Activated T-helper 17 cell treated with anti-CD3 and anti-CD28 coated beads, Interleukin-2, amount 50 U/mL, for 72 hours (primary cell): ENCODE data around the gene CACNA2D2. TPM values are rescaled to one million over a fixed set of nuclear protein-coding genes. Genes with fewer than 3 reads are reported as not detected.

ENCODE experiments used
- ATAC-seq: fragments of 150-1000 bp; cut with Tn5 transposase; replicated peaks from 2 replicates; pipeline ENCODE4 v1.10.0; 2021; ENCODE audit warnings: mild to moderate bottlenecking, moderate library complexity
- H3K27ac Mint-ChIP-seq: one replicate; pipeline ENCODE4 v1.8.0; 2022; ENCODE audit warnings: mixed read lengths
- H3K27me3 Mint-ChIP-seq: one replicate; pipeline ENCODE4 v1.8.0; 2022; ENCODE audit warnings: mixed read lengths
- H3K36me3 Mint-ChIP-seq: one replicate; pipeline ENCODE4 v1.8.0; 2022; ENCODE audit warnings: low read depth, mild to moderate bottlenecking, mixed read lengths
- H3K4me1 Mint-ChIP-seq: one replicate; pipeline ENCODE4 v1.8.0; 2022; ENCODE audit warnings: mixed read lengths
- H3K4me3 Mint-ChIP-seq: one replicate; pipeline ENCODE4 v1.8.0; 2022; ENCODE audit warnings: mild to moderate bottlenecking, mixed read lengths
- H3K9me3 Mint-ChIP-seq: one replicate; pipeline ENCODE4 v1.8.0; 2022; ENCODE audit warnings: mixed read lengths
- total RNA-seq, 2 donors: library from RNA; stranded (reverse); gene quantifications; one replicate each; pipeline ENCODE4 v1.2.3, GENCODE V29; 2022

CACNA2D2 gene
- total RNA-seq, 2 donors from 2014 or later: 0.50 to 5.0 TPM

- H3K27me3 Mint-ChIP-seq: no peaks in the 10 kb centered on the region
- H3K9me3 Mint-ChIP-seq: no peaks in the 10 kb centered on the region
- H3K36me3 Mint-ChIP-seq: peaks cover 82% of the 10 kb centered on the region
- peaks cover 20% of the 10 kb centered on the region for H3K4me1 Mint-ChIP-seq
- H3K27ac Mint-ChIP-seq: peak overlapping the region; percentile 97
- peak overlapping the region; percentile 98 for H3K4me3 Mint-ChIP-seq
- ATAC-seq: no peak
Measured at GRCh38 chr3:50350213-50350526, 153.3 kb downstream of the CACNA2D2 start.

GRCh38 chr3:50347187-50347813, 156.1 kb downstream of the CACNA2D2 start:
- no peak for ATAC-seq
- no peaks in the 10 kb centered on the region for H3K27me3 Mint-ChIP-seq
- H3K36me3 Mint-ChIP-seq: peaks cover 57% of the 10 kb centered on the region
- no peak overlapping the region for H3K27ac Mint-ChIP-seq
- H3K4me1 Mint-ChIP-seq: peaks cover 20% of the 10 kb centered on the region
- H3K4me3 Mint-ChIP-seq: no peak overlapping the region
- no peaks in the 10 kb centered on the region for H3K9me3 Mint-ChIP-seq

- Mint-ChIP-seq H3K36me3 (peaks cover 41% of the 10 kb centered on the region), H3K27ac (no peak within 1 kb of the TSS), H3K4me3 (peak within 1 kb of the TSS; percentile 80), H3K4me1 (peaks cover 20% of the 10 kb centered on the region), H3K27me3 (no peaks in the 10 kb centered on the region), H3K9me3 (no peaks in the 10 kb centered on the region)
- ATAC-seq: peak; percentile 34
Measured at GRCh38 chr3:50345586-50346234, 157.7 kb downstream of the CACNA2D2 start, which contains the start of gene ZMYND10. ZMYND10 (minus strand) TSS chr3:50345732; CDS start chr3:50345579, 153 bp downstream.

GRCh38 chr3:50345008-50345407, 158.4 kb downstream of the CACNA2D2 start:
- Mint-ChIP-seq H3K4me1 (peaks cover 16% of the 10 kb centered on the region), H3K36me3 (peaks cover 37% of the 10 kb centered on the region), H3K27ac (no peak overlapping the region), H3K27me3 (no peaks in the 10 kb centered on the region), H3K4me3 (peak overlapping the region; percentile 80), H3K9me3 (no peaks in the 10 kb centered on the region)
- no peak for ATAC-seq

- Mint-ChIP-seq H3K36me3 (peaks cover 38% of the 10 kb centered on the region), H3K27me3 (no peaks in the 10 kb centered on the region), H3K9me3 (no peaks in the 10 kb centered on the region), H3K4me1 (peaks cover 19% of the 10 kb centered on the region), H3K27ac (no peak overlapping the region), H3K4me3 (no peak overlapping the region)
- no peak for ATAC-seq
Measured at GRCh38 chr3:50342813-50343633, 160.4 kb downstream of the CACNA2D2 start.

GRCh38 chr3:50341996-50342650, 161.3 kb downstream of the CACNA2D2 start:
- ATAC-seq: no peak
- Mint-ChIP-seq H3K27me3 (no peaks in the 10 kb centered on the region), H3K36me3 (peaks cover 38% of the 10 kb centered on the region), H3K9me3 (no peaks in the 10 kb centered on the region), H3K27ac (no peak overlapping the region), H3K4me1 (peaks cover 16% of the 10 kb centered on the region), H3K4me3 (peak overlapping the region; percentile 98)

- Mint-ChIP-seq H3K4me3 (peak overlapping the region; percentile 98), H3K4me1 (peaks cover 16% of the 10 kb centered on the region), H3K27me3 (no peaks in the 10 kb centered on the region), H3K27ac (no peak overlapping the region), H3K9me3 (no peaks in the 10 kb centered on the region), H3K36me3 (peaks cover 38% of the 10 kb centered on the region)
- no peak for ATAC-seq
Measured at GRCh38 chr3:50341537-50341936, 161.9 kb downstream of the CACNA2D2 start.

GRCh38 chr3:50340448-50341329, 162.7 kb downstream of the CACNA2D2 start, which contains the start of gene RASSF1:
RASSF1 (minus strand) TSS chr3:50340836; CDS start chr3:50340805, 31 bp downstream.
- peak; percentile 44 for ATAC-seq
- H3K36me3 Mint-ChIP-seq: peaks cover 46% of the 10 kb centered on the region
- H3K4me3 Mint-ChIP-seq: peak within 1 kb of the TSS; percentile 98
- H3K27ac Mint-ChIP-seq: peak within 1 kb of the TSS; percentile 93
- no peaks in the 10 kb centered on the region for H3K9me3 Mint-ChIP-seq
- H3K4me1 Mint-ChIP-seq: peaks cover 11% of the 10 kb centered on the region
- no peaks in the 10 kb centered on the region for H3K27me3 Mint-ChIP-seq

GRCh38 chr3:50340147-50340447, 163.3 kb downstream of the CACNA2D2 start:
- peak overlapping the region; percentile 93 for H3K27ac Mint-ChIP-seq
- peaks cover 52% of the 10 kb centered on the region for H3K36me3 Mint-ChIP-seq
- H3K27me3 Mint-ChIP-seq: no peaks in the 10 kb centered on the region
- no peak for ATAC-seq
- H3K4me1 Mint-ChIP-seq: peaks cover 11% of the 10 kb centered on the region
- no peaks in the 10 kb centered on the region for H3K9me3 Mint-ChIP-seq
- peak overlapping the region; percentile 98 for H3K4me3 Mint-ChIP-seq

- H3K27me3 Mint-ChIP-seq: no peaks in the 10 kb centered on the region
- H3K36me3 Mint-ChIP-seq: peaks cover 57% of the 10 kb centered on the region
- H3K9me3 Mint-ChIP-seq: no peaks in the 10 kb centered on the region
- peak overlapping the region; percentile 93 for H3K27ac Mint-ChIP-seq
- H3K4me3 Mint-ChIP-seq: peak overlapping the region; percentile 98
- H3K4me1 Mint-ChIP-seq: peaks cover 11% of the 10 kb centered on the region
- no peak for ATAC-seq
Measured at GRCh38 chr3:50339485-50340146, 163.8 kb downstream of the CACNA2D2 start.

- Mint-ChIP-seq H3K27ac (peak overlapping the region; percentile 93), H3K27me3 (no peaks in the 10 kb centered on the region), H3K4me1 (peaks cover 15% of the 10 kb centered on the region), H3K4me3 (peak overlapping the region; percentile 98), H3K9me3 (no peaks in the 10 kb centered on the region), H3K36me3 (peaks cover 63% of the 10 kb centered on the region)
- ATAC-seq: no peak
Measured at GRCh38 chr3:50338965-50339364, 164.5 kb downstream of the CACNA2D2 start.

GRCh38 chr3:50337175-50337861, 166.1 kb downstream of the CACNA2D2 start:
- H3K4me3 Mint-ChIP-seq: peak overlapping the region; percentile 98
- no peaks in the 10 kb centered on the region for H3K9me3 Mint-ChIP-seq
- ATAC-seq: peak; percentile 80
- H3K36me3 Mint-ChIP-seq: peaks cover 80% of the 10 kb centered on the region
- H3K27ac Mint-ChIP-seq: peak overlapping the region; percentile 93
- H3K4me1 Mint-ChIP-seq: peaks cover 20% of the 10 kb centered on the region
- H3K27me3 Mint-ChIP-seq: no peaks in the 10 kb centered on the region
